Hepatocyte (in vitro differentiated cells): ENCODE measurements around the gene TECPR1.

Source experiments
- EZH2phosphoT487 ChIP-seq: fragments of 200-600 bp; sonication (generic); IDR thresholded peaks from one replicate; pipeline ENCODE4 v1.6.1; 2018; ENCODE audit warnings: antibody characterized with exemption, mild to moderate bottlenecking, low read depth, moderate library complexity; ENCODE audit not compliant: unreplicated experiment, severe bottlenecking
- TF ChIP-seq, protein P1 (sequence below): fragments of 200-600 bp; sonication (generic); IDR thresholded peaks from 2 replicates; pipeline ENCODE4 v1.5.1; 2016; ENCODE audit warnings: antibody characterized with exemption, mild to moderate bottlenecking; ENCODE audit not compliant: poor library complexity

DNA sequence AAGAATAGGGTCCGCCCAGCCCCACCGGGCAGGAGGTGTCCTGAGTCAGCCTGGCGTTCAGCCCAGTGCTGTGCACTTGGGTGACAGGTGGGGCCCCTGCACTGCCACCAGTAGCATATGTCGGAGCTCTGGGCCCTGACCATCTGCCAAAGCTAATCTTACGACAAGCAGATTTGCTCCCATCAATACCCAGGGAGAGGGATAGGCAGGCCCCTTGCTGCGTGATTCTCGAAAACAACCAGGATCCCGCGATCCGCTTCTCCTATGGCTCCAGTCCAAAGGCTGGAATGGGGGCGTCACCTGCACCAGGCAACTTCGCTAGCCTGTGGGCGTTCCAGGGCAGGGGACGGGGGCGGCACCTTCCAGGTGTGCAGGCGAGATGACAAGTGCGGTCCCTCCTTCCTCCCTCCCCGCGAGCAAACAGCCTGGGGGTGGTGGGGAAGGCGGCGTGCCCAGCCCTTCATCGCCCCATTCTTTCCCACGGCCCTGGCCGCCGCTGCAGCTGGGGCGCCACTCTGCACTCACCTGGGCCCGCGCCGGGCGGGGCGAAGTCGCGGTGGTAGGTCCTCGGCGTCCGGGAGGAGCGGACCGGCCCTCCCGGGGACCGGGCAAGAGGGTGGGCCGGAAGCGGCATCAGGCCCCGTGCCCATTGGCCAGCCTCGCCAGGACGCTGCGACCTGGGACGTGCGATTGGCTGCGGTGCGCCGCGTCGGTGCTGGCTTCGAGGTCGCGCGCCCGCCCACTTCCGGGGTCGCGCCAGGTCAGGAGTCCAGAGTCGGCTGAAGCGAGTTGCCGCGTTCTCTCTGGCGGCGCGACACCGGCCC is at the start of gene TECPR1:
- TF ChIP-seq EZH2phosphoT487, result no peak
- TF ChIP-seq, protein P1, sequence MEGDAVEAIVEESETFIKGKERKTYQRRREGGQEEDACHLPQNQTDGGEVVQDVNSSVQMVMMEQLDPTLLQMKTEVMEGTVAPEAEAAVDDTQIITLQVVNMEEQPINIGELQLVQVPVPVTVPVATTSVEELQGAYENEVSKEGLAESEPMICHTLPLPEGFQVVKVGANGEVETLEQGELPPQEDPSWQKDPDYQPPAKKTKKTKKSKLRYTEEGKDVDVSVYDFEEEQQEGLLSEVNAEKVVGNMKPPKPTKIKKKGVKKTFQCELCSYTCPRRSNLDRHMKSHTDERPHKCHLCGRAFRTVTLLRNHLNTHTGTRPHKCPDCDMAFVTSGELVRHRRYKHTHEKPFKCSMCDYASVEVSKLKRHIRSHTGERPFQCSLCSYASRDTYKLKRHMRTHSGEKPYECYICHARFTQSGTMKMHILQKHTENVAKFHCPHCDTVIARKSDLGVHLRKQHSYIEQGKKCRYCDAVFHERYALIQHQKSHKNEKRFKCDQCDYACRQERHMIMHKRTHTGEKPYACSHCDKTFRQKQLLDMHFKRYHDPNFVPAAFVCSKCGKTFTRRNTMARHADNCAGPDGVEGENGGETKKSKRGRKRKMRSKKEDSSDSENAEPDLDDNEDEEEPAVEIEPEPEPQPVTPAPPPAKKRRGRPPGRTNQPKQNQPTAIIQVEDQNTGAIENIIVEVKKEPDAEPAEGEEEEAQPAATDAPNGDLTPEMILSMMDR, result no peak
